Measurements from ENCODE around the gene TTC5. TPM values are rescaled to one million over a fixed set of nuclear protein-coding genes. Genes with fewer than 3 reads are reported as not detected.
"Not testable (repeated sequence)": the region's sequence is repeated elsewhere in the genome, so short reads cannot be mapped to it uniquely, and the experiment has no call there.

The TTC5 gene
- total RNA-seq, 8 experiments from 2014 or later: 18.6 to 36.8 (median 26.2) TPM

GRCh38 chr14:20295067-20295466, 10.7 kb downstream of the TTC5 start:
- Histone ChIP-seq H3K4me3 (no peak overlapping the region), H3K27ac (no peak overlapping the region), H3K4me1 (replicated peaks in 1 of 2) (no peaks in the 10 kb centered on the region)
- ATAC-seq (replicated peaks in 6 of 8): no peak
- WGBS, 10 experiments: 67 to 100% (median 82%) methylated on average over 1 to 2 of the region's 4 CpGs; no CpG with 5 or more reads in 3 of the 10 experiments
- in situ Hi-C loops (cut with MboI; ENCODE audit: low pct_unique_long_range_greater_than_20kb in 2 of 9, low sequenced_read_pairs in 9 of 9, unreplicated experiment in 9 of 9): no loop called here

GRCh38 chr14:20294636-20295035, 11.1 kb downstream of the TTC5 start:
- 71 to 100% (median 98%) methylated on average over 1 to 2 of the region's 2 CpGs; no CpG with 5 or more reads in 2 of the 10 experiments for WGBS, 10 experiments
- no peak overlapping the region for H3K27ac ChIP-seq
- ATAC-seq (replicated peaks in 6 of 8): no peak
- H3K4me1 ChIP-seq (replicated peaks in 1 of 2): no peaks in the 10 kb centered on the region
- in situ Hi-C loops (cut with MboI; ENCODE audit: low pct_unique_long_range_greater_than_20kb in 2 of 9, low sequenced_read_pairs in 9 of 9, unreplicated experiment in 9 of 9): no loop called here
- H3K4me3 ChIP-seq: no peak overlapping the region

DNA sequence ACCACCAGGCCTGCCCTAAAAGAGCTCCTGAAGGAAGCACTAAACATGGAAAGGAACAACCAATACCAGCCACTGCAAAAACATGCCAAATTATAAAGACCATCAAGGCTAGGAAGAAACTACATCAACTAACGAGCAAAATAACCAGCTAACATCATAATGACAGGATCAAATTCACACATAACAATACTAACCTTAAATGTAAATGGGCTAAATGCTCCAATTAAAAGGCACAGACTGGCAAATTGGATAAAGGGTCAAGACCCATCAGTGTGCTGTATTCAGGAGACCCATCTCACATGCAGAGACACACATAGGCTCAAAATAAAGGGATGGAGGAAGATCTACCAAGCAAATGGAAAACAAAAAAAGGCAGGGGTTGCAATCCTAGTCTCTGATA, 23.8 kb downstream of the TTC5 start:
- ATAC-seq (replicated peaks in 6 of 8); in situ Hi-C loops (cut with MboI; ENCODE audit: low pct_unique_long_range_greater_than_20kb in 2 of 9, low sequenced_read_pairs in 9 of 9, unreplicated experiment in 9 of 9); H3K4me3 ChIP-seq; H3K27ac ChIP-seq; H3K4me1 ChIP-seq (replicated peaks in 1 of 2): not testable (repeated sequence)
- no CpG with 5 or more reads among the region's 1 CpG for WGBS, 10 experiments

DNA sequence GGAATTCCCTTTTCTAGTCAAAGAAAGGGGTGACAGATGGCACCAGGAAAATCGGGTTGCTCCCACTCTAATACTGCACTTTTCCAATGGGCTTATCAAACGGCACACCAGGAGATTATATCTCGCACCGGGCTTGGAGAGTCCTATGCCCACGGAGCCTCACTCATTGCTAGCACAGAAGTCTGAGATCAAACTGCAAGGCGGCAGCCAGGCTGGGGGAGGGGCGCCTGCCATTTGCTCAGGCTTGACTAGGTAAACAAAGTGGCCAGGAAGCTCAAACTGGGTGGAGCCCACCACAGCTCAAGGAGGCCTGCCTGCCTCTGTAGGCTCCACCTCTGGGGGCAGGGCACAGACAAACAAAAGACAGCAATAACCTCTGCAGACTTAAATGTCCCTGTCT, 25.5 kb downstream of the TTC5 start:
- in situ Hi-C loops (cut with MboI; ENCODE audit: low pct_unique_long_range_greater_than_20kb in 2 of 9, low sequenced_read_pairs in 9 of 9, unreplicated experiment in 9 of 9); H3K4me3 ChIP-seq; H3K4me1 ChIP-seq (replicated peaks in 1 of 2); ATAC-seq (replicated peaks in 6 of 8); H3K27ac ChIP-seq: not testable (repeated sequence)
- 80 to 100% (median 87%) methylated on average over 1 to 5 of the region's 7 CpGs; no CpG with 5 or more reads in 6 of the 10 experiments for WGBS, 10 experiments

DNA sequence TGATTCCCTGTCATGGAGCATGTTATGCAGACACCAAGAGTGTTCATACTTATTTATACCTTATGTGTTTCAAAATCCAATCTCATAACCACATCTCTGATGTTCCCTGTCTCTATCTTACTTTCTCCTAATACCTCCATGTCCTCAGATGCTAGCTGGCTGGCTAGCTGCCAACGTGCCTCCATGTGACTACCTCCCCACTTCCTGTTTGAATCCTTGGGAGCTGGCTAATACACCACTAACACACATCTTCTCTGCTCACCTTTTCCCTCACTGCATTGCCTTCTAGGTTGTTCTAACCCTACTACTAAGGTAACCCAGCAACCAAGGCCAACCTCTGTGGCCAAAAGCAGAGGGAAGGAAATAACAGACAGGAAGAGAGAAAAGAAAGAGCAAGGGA, 27.3 kb downstream of the TTC5 start:
- H3K27ac ChIP-seq: no peak overlapping the region
- no peak for ATAC-seq (replicated peaks in 6 of 8)
- no peak overlapping the region for H3K4me3 ChIP-seq
- in situ Hi-C loops (cut with MboI; ENCODE audit: low pct_unique_long_range_greater_than_20kb in 2 of 9, low sequenced_read_pairs in 9 of 9, unreplicated experiment in 9 of 9): no loop called here
- WGBS, 10 experiments: 0 to 67% (median 34%) methylated on average over 1 of the region's 1 CpG; no CpG with 5 or more reads in 6 of the 10 experiments
- no peaks in the 10 kb centered on the region for H3K4me1 ChIP-seq (replicated peaks in 1 of 2)

DNA sequence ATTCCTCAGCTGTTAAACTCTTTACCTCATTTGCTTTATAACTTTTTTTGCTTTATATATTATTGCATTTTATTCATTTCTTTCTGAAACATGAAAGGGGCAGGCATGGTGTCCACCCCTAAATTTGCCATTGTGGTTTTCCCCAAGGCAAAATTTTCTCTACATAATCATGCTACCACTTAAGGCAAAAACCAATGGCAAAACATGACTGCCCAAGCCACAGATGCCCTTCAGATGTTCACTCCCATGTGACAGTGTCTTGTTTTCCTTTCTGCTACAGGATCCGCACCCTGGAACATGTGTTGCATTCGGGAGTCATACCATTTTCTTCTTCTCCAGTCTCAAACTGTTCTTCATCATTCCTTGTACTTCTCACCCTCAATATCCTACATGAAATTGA, 28.3 kb downstream of the TTC5 start:
- no peaks in the 10 kb centered on the region for H3K4me1 ChIP-seq (replicated peaks in 1 of 2)
- peak in 2 of 8 experiments; percentile 59 to 88 for ATAC-seq (replicated peaks in 6 of 8)
- in situ Hi-C loops (cut with MboI; ENCODE audit: low pct_unique_long_range_greater_than_20kb in 2 of 9, low sequenced_read_pairs in 9 of 9, unreplicated experiment in 9 of 9): no loop called here
- no peak overlapping the region for H3K27ac ChIP-seq
- 0 to 100% (median 78%) methylated on average over 1 to 2 of the region's 2 CpGs; no CpG with 5 or more reads in 3 of the 10 experiments for WGBS, 10 experiments
- H3K4me3 ChIP-seq: no peak overlapping the region

DNA sequence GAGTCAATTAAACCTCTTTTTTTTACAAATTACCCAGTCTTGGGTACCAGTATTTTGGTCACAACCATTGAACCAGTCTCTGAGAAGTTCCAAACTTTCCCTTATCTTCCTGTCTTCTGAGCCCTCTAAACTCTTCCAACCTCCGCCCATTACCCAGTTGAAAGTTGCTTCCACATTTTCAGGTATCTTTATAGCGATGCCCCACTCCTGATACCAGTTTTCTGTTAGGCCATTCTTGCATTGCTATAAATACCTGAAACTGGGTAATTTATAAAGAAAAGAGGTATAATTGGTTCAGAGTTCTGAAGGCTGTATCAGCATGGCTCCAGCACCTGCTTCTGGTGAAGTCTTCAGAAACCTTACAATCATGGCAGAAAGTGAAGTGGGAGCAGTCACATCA, 31.7 kb downstream of the TTC5 start:
- ATAC-seq (replicated peaks in 6 of 8): no peak
- Histone ChIP-seq H3K4me1 (replicated peaks in 1 of 2) (no peaks in the 10 kb centered on the region), H3K27ac (no peak overlapping the region), H3K4me3 (no peak overlapping the region)
- 80 to 100% (median 100%) methylated on average over 1 to 2 of the region's 2 CpGs; no CpG with 5 or more reads in 2 of the 10 experiments for WGBS, 10 experiments
- in situ Hi-C loops (cut with MboI; ENCODE audit: low pct_unique_long_range_greater_than_20kb in 2 of 9, low sequenced_read_pairs in 9 of 9, unreplicated experiment in 9 of 9): no loop called here

- H3K27ac ChIP-seq; H3K4me3 ChIP-seq; ATAC-seq (replicated peaks in 6 of 8); H3K4me1 ChIP-seq (replicated peaks in 1 of 2); in situ Hi-C loops (cut with MboI; ENCODE audit: low pct_unique_long_range_greater_than_20kb in 2 of 9, low sequenced_read_pairs in 9 of 9, unreplicated experiment in 9 of 9): not testable (repeated sequence)
- 44 to 100% (median 68%) methylated on average over 2 to 3 of the region's 5 CpGs; no CpG with 5 or more reads in 3 of the 10 experiments for WGBS, 10 experiments
Measured at GRCh38 chr14:20264361-20264760, 41.4 kb downstream of the TTC5 start.

GRCh38 chr14:20262642-20263128, 43.1 kb downstream of the TTC5 start:
- ATAC-seq (replicated peaks in 6 of 8): peak in 6 of 8 experiments; percentile 27 to 64 (median 48)
- H3K4me3 ChIP-seq: no peak overlapping the region
- WGBS, 10 experiments: 0 to 75% (median 45%) methylated on average over 1 to 2 of the region's 3 CpGs; no CpG with 5 or more reads in 4 of the 10 experiments
- no peak overlapping the region for H3K27ac ChIP-seq
- in situ Hi-C loops (cut with MboI; ENCODE audit: low pct_unique_long_range_greater_than_20kb in 2 of 9, low sequenced_read_pairs in 9 of 9, unreplicated experiment in 9 of 9): no loop called here
- peaks cover 0 to 2% of the 10 kb centered on the region in 2 donors for H3K4me1 ChIP-seq (replicated peaks in 1 of 2)

GRCh38 chr14:20247646-20248246, 58.0 kb downstream of the TTC5 start:
- Histone ChIP-seq H3K4me3 (no peak overlapping the region), H3K27ac (no peak overlapping the region), H3K4me1 (replicated peaks in 1 of 2) (no peaks in the 10 kb centered on the region)
- WGBS, 10 experiments: 10 to 57% (median 31%) methylated on average over 1 to 3 of the region's 3 CpGs
- no peak for ATAC-seq (replicated peaks in 6 of 8)
- in situ Hi-C loops (cut with MboI; ENCODE audit: low pct_unique_long_range_greater_than_20kb in 2 of 9, low sequenced_read_pairs in 9 of 9, unreplicated experiment in 9 of 9): no loop called here

Other genes starting within 250 kb of the TTC5 start
- under 1 TPM in 1 of 8 experiments, not detected in 7; 0.21 TPM for gene OR4L1, start 245.9 kb downstream of the TTC5 start, total RNA-seq
- under 1 TPM in 5 of 8 experiments, not detected in 3; 0.05 to 0.19 (median 0.10) TPM for gene OR4K17, start 195.2 kb downstream of the TTC5 start, total RNA-seq
- gene OR4N5, start 167.1 kb downstream of the TTC5 start, total RNA-seq: under 1 TPM in 3 of 8 experiments, not detected in 5; 0.08 to 0.81 (median 0.38) TPM
- gene OR11G2, start 115.1 kb downstream of the TTC5 start, total RNA-seq: under 1 TPM in 2 of 8 experiments, not detected in 6; 0.05 to 0.81 TPM
- gene OR11H6, start 82.2 kb downstream of the TTC5 start, total RNA-seq: under 1 TPM in 1 of 8 experiments, not detected in 7; 0.52 TPM
- gene OR11H7, start 77.0 kb downstream of the TTC5 start, total RNA-seq: under 1 TPM in 4 of 8 experiments, not detected in 4; 0.29 to 0.84 (median 0.48) TPM
- gene OR11H4, start 66.7 kb downstream of the TTC5 start, total RNA-seq: under 1 TPM in 2 of 8 experiments, not detected in 6; 0.14 to 0.38 TPM
- gene CCNB1IP1, start 27.3 kb upstream of the TTC5 start, total RNA-seq: 10 to 100 TPM; 49.7 to 97.6 (median 71.6) TPM
- 10 to 100 TPM in 7 of 8 experiments, 1 to 10 TPM in 1; 9.4 to 55.4 (median 33.9) TPM for gene PARP2, start 37.7 kb upstream of the TTC5 start, total RNA-seq
- gene TEP1, start 107.5 kb upstream of the TTC5 start, total RNA-seq: 10 to 100 TPM in 4 of 8 experiments, 1 to 10 TPM in 4; 4.6 to 46.8 (median 11.7) TPM
- under 1 TPM in 6 of 8 experiments, not detected in 2; 0.05 to 0.62 (median 0.14) TPM for gene KLHL33, start 130.2 kb upstream of the TTC5 start, total RNA-seq
- 10 to 100 TPM; 16.3 to 44.4 (median 29.4) TPM for gene OSGEP, start 148.9 kb upstream of the TTC5 start, total RNA-seq
- gene APEX1, start 149.3 kb upstream of the TTC5 start, total RNA-seq: 100 to 1,000 TPM; 125 to 320 (median 161) TPM
- 10 to 100 TPM; 20.7 to 41.0 (median 24.6) TPM for gene PIP4P1, start 155.5 kb upstream of the TTC5 start, total RNA-seq
- gene PNP, start 163.5 kb upstream of the TTC5 start, total RNA-seq: 10 to 100 TPM; 14.8 to 71.5 (median 24.4) TPM
- gene RNASE10, start 199.6 kb upstream of the TTC5 start, total RNA-seq: 1 to 10 TPM in 2 of 8 experiments, under 1 TPM in 5, not detected in 1; 0.16 to 1.4 (median 0.63) TPM

Data from motor neuron (in vitro differentiated cells).